Glutamatergic neuron (in vitro differentiated cells): ENCODE measurements around the gene APLP2. TPM values are rescaled to one million over a fixed set of nuclear protein-coding genes. Genes with fewer than 3 reads are reported as not detected.
"Not testable (repeated sequence)": the region's sequence is repeated elsewhere in the genome, so short reads cannot be mapped to it uniquely, and the experiment has no call there.

Experiments
- DNase-seq: peaks from one replicate; pipeline ENCODE4 v3.0.0; 2022
- H3K27ac Mint-ChIP-seq: one replicate; pipeline ENCODE4 v1.8.0; 2020; ENCODE audit warnings: mild to moderate bottlenecking, mixed read lengths, inconsistent platforms; ENCODE audit not compliant: unreplicated experiment
- H3K27me3 Mint-ChIP-seq: one replicate; pipeline ENCODE4 v1.8.0; 2020; ENCODE audit warnings: mild to moderate bottlenecking, moderate library complexity, mixed read lengths, inconsistent platforms; ENCODE audit not compliant: unreplicated experiment
- H3K36me3 Mint-ChIP-seq: one replicate; pipeline ENCODE4 v1.8.0; 2020; ENCODE audit warnings: mild to moderate bottlenecking, mixed read lengths, inconsistent platforms; ENCODE audit not compliant: unreplicated experiment
- H3K4me1 Mint-ChIP-seq: one replicate; pipeline ENCODE4 v1.8.0; 2020; ENCODE audit warnings: mild to moderate bottlenecking, low read depth, mixed read lengths, inconsistent platforms; ENCODE audit not compliant: unreplicated experiment
- H3K4me3 Mint-ChIP-seq: one replicate; pipeline ENCODE4 v1.8.0; 2020; ENCODE audit warnings: mild to moderate bottlenecking, mixed read lengths, inconsistent platforms; ENCODE audit not compliant: unreplicated experiment
- H3K9me3 Mint-ChIP-seq: one replicate; pipeline ENCODE4 v1.8.0; 2020; ENCODE audit warnings: mild to moderate bottlenecking, moderate library complexity, mixed read lengths, inconsistent platforms; ENCODE audit not compliant: unreplicated experiment
- total RNA-seq: library from RNA; stranded (reverse); fragmentation: NEBNext Ultra II Directional; extraction: Animal tissue kit (Norgen Biotek cat#: 25700); gene quantifications from one replicate; pipeline ENCODE4 v1.2.1, GENCODE V29; 2021; ENCODE audit not compliant: unreplicated experiment
- TF ChIP-seq, protein P1 (sequence below): fragments of 200-600 bp; sonication (generic); IDR thresholded peaks from one replicate; pipeline ENCODE4 v1.5.0; 2021; ENCODE audit not compliant: partially characterized antibody, unreplicated experiment

Gene APLP2
- total RNA-seq, 1 donor from 2014 or later, result 183 TPM

DNA sequence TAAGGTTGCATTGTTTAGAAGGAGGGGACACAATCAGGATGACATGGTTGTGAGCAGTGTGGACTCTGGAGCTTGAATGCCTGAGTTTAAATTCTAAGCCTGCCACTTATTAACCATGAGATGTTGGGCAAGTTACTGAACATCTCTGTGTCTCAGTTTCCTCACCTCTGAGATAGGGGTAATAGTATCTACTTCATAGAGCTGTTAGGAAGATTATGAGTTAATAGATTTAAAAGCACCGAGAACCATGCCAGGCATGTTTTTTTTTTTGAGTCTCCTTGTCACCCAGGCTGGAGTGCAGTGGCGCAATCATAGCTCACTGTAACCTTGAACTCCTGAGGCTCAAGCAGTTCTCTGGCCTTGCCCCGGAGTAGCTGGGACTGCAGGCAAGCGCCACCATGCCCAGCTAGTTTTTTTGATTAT is 123.2 kb downstream of the APLP2 start:
- Mint-ChIP-seq H3K36me3 (no peaks in the 10 kb centered on the region), H3K27ac (no peak overlapping the region), H3K27me3 (peaks cover 4% of the 10 kb centered on the region), H3K4me3 (no peak overlapping the region), H3K4me1 (peaks cover 6% of the 10 kb centered on the region), H3K9me3 (peaks cover 4% of the 10 kb centered on the region)
- DNase-seq, result no peak
- TF ChIP-seq, protein P1, sequence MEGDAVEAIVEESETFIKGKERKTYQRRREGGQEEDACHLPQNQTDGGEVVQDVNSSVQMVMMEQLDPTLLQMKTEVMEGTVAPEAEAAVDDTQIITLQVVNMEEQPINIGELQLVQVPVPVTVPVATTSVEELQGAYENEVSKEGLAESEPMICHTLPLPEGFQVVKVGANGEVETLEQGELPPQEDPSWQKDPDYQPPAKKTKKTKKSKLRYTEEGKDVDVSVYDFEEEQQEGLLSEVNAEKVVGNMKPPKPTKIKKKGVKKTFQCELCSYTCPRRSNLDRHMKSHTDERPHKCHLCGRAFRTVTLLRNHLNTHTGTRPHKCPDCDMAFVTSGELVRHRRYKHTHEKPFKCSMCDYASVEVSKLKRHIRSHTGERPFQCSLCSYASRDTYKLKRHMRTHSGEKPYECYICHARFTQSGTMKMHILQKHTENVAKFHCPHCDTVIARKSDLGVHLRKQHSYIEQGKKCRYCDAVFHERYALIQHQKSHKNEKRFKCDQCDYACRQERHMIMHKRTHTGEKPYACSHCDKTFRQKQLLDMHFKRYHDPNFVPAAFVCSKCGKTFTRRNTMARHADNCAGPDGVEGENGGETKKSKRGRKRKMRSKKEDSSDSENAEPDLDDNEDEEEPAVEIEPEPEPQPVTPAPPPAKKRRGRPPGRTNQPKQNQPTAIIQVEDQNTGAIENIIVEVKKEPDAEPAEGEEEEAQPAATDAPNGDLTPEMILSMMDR, result no peak

DNA sequence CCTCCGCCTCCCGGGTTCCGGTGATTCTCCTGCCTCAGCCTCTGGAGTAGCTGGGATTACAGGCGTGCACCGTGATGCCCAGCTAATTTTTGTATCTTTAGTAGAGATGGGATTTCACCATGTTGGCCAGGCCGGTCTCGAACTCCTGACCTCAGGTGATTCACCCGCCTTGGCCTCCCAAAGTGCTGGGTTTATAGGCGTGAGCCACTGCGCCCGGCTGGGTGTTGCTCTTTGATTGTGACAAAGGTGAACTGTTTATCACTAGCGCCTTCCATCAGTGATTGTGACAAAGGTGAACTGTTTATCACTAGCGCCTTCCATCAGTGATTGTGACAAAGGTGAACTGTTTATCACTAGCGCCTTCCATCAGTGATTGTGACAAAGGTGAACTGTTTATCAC is 123.9 kb downstream of the APLP2 start:
- H3K27ac Mint-ChIP-seq, DNase-seq, H3K9me3 Mint-ChIP-seq, H3K36me3 Mint-ChIP-seq, H3K4me1 Mint-ChIP-seq, H3K27me3 Mint-ChIP-seq, H3K4me3 Mint-ChIP-seq: not testable (repeated sequence)

Other genes starting within 250 kb of the APLP2 start
- gene NFRKB, start 174.3 kb upstream of the APLP2 start, total RNA-seq, result 28.8 TPM
- gene PRDM10, start 67.1 kb upstream of the APLP2 start, total RNA-seq, result 19.8 TPM
- 0.12 TPM for gene ST14, start 89.9 kb downstream of the APLP2 start, total RNA-seq
- gene ZBTB44, start 245.0 kb downstream of the APLP2 start, total RNA-seq, result 23.3 TPM